Measurements from ENCODE around the gene RAB40B. TPM values are rescaled to one million over a fixed set of nuclear protein-coding genes. Genes with fewer than 3 reads are reported as not detected.

Gene RAB40B
- total RNA-seq, 4 donors from 2014 or later: 19.0 to 52.7 (median 24.4) TPM

DNA sequence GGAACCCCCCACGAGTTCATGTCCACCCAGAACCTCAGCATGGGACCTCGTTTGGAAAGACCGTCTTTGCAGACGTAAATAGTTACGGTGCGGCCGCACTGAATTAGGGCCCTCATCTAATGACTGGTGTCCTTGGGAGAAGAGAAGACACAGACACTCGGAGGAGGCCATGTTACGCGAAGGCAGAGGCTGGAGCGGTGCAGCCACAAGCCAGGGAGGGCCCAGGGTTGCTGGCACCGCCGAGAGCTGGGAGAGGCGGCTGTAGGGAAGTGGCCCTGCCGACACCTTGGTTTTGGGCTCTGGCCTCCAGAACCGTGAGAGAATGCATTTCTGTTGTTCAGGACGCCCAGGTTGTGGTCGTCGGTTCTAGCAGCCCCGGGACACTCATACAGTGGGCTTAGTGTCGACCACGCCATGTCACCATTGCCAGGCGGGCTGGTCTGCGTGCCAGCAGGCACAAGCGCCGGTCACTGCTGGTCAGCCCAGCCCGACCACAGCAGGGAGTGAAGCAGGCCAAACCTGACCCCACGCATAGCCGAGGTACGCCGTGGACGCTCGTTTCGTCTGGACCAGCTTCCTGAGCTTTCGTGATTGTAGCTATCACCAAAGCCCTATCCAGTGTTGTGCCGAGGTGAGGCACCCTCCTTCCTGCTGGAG is 39.6 kb downstream of the RAB40B start:
- Histone ChIP-seq H3K27ac (no peak overlapping the region), H3K36me3 (peaks cover 0 to 8% of the 10 kb centered on the region in 2 donors), H3K9me3 (no peaks in the 10 kb centered on the region), H3K27me3 (no peaks in the 10 kb centered on the region), H3K4me1 (no peaks in the 10 kb centered on the region), H3K4me3 (no peak overlapping the region)
- TF ChIP-seq CTCF (IDR thresholded peaks at IDR 0.05 in 4 of 5, conservative IDR thresholded peaks at IDR 0.05 in 1 of 5): no peak
- in situ Hi-C loops (cut with MboI; ENCODE audit: low sequenced_read_pairs in 4 of 4): loop anchor here in 3 of 4 donors (10.0 to 25.0 kb wide), 2 partner anchors 96 to 103 kb away; partner anchors contain the start of gene TBCD (in 3 of the 3)
- ATAC-seq (no peak), DNase-seq (no peak)
- intact Hi-C loops (cut with DNase I; ENCODE audit: low total_unique reads): no loop called here

DNA sequence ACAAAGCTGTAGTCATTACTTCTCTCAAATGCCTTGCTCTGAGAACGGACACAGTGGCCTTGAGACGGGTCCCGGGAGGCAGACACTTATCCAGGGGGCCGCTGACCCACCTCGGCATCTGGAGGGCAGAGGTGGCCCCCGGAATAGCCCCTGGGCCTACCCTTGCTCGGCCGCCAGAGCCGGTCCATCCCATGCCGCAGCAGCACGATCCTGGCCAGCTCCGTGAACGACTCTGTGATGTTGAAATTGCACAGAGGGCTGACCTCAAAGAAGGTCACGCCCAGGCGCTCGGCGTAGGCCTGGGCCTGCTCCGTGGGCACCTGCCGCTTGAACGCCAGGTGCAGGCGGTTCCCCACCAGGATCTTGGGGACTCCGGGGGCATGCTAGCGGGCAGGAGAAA is 40.2 kb downstream of the RAB40B start:
- Histone ChIP-seq H3K4me3 (no peak overlapping the region), H3K4me1 (no peaks in the 10 kb centered on the region), H3K36me3 (peaks cover 0 to 8% of the 10 kb centered on the region in 2 donors), H3K27ac (no peak overlapping the region), H3K27me3 (no peaks in the 10 kb centered on the region), H3K9me3 (no peaks in the 10 kb centered on the region)
- DNase-seq (no peak), ATAC-seq (no peak)
- intact Hi-C loops (cut with DNase I; ENCODE audit: low total_unique reads): no loop called here
- in situ Hi-C loops (cut with MboI; ENCODE audit: low sequenced_read_pairs in 4 of 4): loop anchor here in 3 of 4 donors (10.0 to 25.0 kb wide), 2 partner anchors 96 to 104 kb away; partner anchors contain the start of gene TBCD (in 3 of the 3)
- TF ChIP-seq CTCF (IDR thresholded peaks at IDR 0.05 in 4 of 5, conservative IDR thresholded peaks at IDR 0.05 in 1 of 5): no peak
- TF ChIP-seq POLR2A (IDR thresholded peaks at IDR 0.05): no peak

- in situ Hi-C loops (cut with MboI; ENCODE audit: low sequenced_read_pairs in 4 of 4): loop anchor here in 3 of 4 donors (10.0 to 25.0 kb wide), 2 partner anchors 97 to 104 kb away; partner anchors contain the start of gene TBCD (in 3 of the 3)
- no peaks in the 10 kb centered on the region for H3K9me3 ChIP-seq
- H3K4me3 ChIP-seq: no peak overlapping the region
- H3K27me3 ChIP-seq: no peaks in the 10 kb centered on the region
- peaks cover 0 to 8% of the 10 kb centered on the region in 2 donors for H3K36me3 ChIP-seq
- intact Hi-C loops (cut with DNase I; ENCODE audit: low total_unique reads): no loop called here
- no peak overlapping the region for H3K27ac ChIP-seq
- ATAC-seq: no peak
- TF ChIP-seq POLR2A (IDR thresholded peaks at IDR 0.05): no peak
- TF ChIP-seq CTCF (IDR thresholded peaks at IDR 0.05 in 4 of 5, conservative IDR thresholded peaks at IDR 0.05 in 1 of 5): no peak
- H3K4me1 ChIP-seq: no peaks in the 10 kb centered on the region
- no peak for DNase-seq
Observed at GRCh38 chr17:82657926-82658325, 40.6 kb downstream of the RAB40B start.

DNA sequence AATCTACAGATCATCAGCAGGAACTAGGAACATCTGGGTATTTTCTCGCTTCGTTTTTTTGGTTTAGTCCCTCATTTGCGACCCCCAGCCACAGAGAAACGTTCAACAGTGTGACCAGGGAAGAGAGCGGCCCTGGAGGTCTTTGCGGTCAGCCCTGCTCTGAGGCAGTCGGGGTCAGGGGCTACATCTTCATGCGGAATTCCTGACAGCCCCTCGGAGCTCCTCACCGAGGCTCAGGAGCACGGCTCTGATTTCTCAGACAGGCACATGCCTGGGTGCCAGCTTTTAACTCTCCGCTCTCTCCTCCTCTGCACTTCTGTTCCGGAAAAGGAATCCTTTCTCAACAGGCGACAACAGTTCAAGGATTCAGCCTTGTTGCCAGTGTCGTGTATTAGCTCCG is 42.2 kb downstream of the RAB40B start:
- in situ Hi-C loops (cut with MboI; ENCODE audit: low sequenced_read_pairs in 4 of 4): loop anchor here in 3 of 4 donors (10.0 to 25.0 kb wide), 2 partner anchors 99 to 106 kb away; partner anchors contain the start of gene TBCD (in 3 of the 3)
- Histone ChIP-seq H3K27ac (no peak overlapping the region), H3K9me3 (no peaks in the 10 kb centered on the region), H3K27me3 (no peaks in the 10 kb centered on the region), H3K36me3 (peaks cover 0 to 8% of the 10 kb centered on the region in 2 donors), H3K4me3 (no peak overlapping the region), H3K4me1 (peaks cover 0 to 4% of the 10 kb centered on the region in 2 donors)
- ATAC-seq (no peak), DNase-seq (no peak)
- TF ChIP-seq POLR2A (IDR thresholded peaks at IDR 0.05) (no peak), CTCF (IDR thresholded peaks at IDR 0.05 in 4 of 5, conservative IDR thresholded peaks at IDR 0.05 in 1 of 5) (no peak)
- intact Hi-C loops (cut with DNase I; ENCODE audit: low total_unique reads): no loop called here

All from gastrocnemius medialis (tissue), 4 donors.